AG08396 (cell line): ENCODE data around the gene VAPA.

Source experiments
- DNase-seq: peaks from one replicate; pipeline ENCODE4 v3.0.0; 2012; ENCODE audit warnings: low spot score, mixed read lengths

Gene VAPA

GRCh38 chr18:9941103-9941502 is 27.3 kb downstream of the VAPA start:
- DNase-seq = no peak

- DNase-seq = no peak
Observed at GRCh38 chr18:9941660-9942059, 27.8 kb downstream of the VAPA start.

GRCh38 chr18:9943311-9943710 is 29.5 kb downstream of the VAPA start:
- DNase-seq = no peak

GRCh38 chr18:9944805-9945204 is 31.0 kb downstream of the VAPA start:
- no peak for DNase-seq

GRCh38 chr18:9946831-9947230 is 33.0 kb downstream of the VAPA start:
- DNase-seq = no peak

- no peak for DNase-seq
Observed at GRCh38 chr18:9947248-9947647, 33.4 kb downstream of the VAPA start.

GRCh38 chr18:9949315-9949714 is 35.5 kb downstream of the VAPA start:
- no peak for DNase-seq

- no peak for DNase-seq
Observed at GRCh38 chr18:9949861-9950260, 36.0 kb downstream of the VAPA start.

- DNase-seq = no peak
Observed at GRCh38 chr18:9950289-9951016, 36.6 kb downstream of the VAPA start.

GRCh38 chr18:9951022-9951859 is 37.4 kb downstream of the VAPA start:
- peak; percentile 44 for DNase-seq

- no peak for DNase-seq
Observed at GRCh38 chr18:9952633-9953416, 39.0 kb downstream of the VAPA start.

- DNase-seq = no peak
Observed at GRCh38 chr18:9958861-9959399, 45.1 kb downstream of the VAPA start.

- DNase-seq = no peak
Observed at GRCh38 chr18:9959564-9959963, 45.7 kb downstream of the VAPA start.

GRCh38 chr18:9960258-9960904 is 46.6 kb downstream of the VAPA start:
- DNase-seq = no peak

- DNase-seq = peak; percentile 25
Observed at GRCh38 chr18:9961041-9961440, 47.2 kb downstream of the VAPA start.

GRCh38 chr18:9965711-9966624 is 52.2 kb downstream of the VAPA start:
- DNase-seq = no peak

GRCh38 chr18:9968081-9968848 is 54.4 kb downstream of the VAPA start:
- no peak for DNase-seq

GRCh38 chr18:9969247-9969646 is 55.4 kb downstream of the VAPA start:
- DNase-seq = no peak

- DNase-seq = peak; percentile 68
Observed at GRCh38 chr18:9971313-9971920, 57.6 kb downstream of the VAPA start.

GRCh38 chr18:9973470-9973869 is 59.7 kb downstream of the VAPA start:
- no peak for DNase-seq
